Activated T-cell treated with anti-CD3 and anti-CD28 coated beads, Interleukin-2, amount 50 U/mL, for 48 hours (primary cell): ENCODE data around the gene TEX54.
"Not testable (repeated sequence)": the region's sequence is repeated elsewhere in the genome, so short reads cannot be mapped to it uniquely, and the experiment has no call there.

Experiments used
- DNase-seq, 2 experiments: peaks; one replicate each; pipeline ENCODE4 v3.0.0-alpha.2; 2020

Gene TEX54

GRCh38 chr11:62830904-62831519, 1.6 kb downstream of the TEX54 start:
- DNase-seq, result no peak

DNA sequence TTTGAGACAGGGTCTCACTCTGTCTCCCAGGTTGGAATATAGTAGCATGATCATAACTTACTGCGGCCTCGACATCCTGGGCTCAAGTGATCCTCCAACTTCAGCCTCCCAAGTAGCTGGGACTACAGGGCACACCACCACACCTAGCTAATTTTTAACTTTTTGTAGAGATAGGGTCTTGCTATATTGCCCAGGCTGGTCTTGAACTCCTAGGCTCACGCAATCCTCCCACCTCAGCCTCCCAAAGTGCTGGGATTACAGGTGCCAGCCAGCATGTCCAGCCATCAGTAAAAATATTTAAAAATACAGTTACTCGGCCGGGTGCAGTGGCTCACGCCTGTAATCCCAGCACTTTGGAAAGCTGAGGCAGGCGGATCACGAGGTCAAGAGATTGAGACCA, 4.5 kb downstream of the TEX54 start:
- not testable (repeated sequence) for DNase-seq

- DNase-seq, result no peak
These were observed 9.0 kb downstream of the TEX54 start for GRCh38 chr11:62823677-62824076.

DNA sequence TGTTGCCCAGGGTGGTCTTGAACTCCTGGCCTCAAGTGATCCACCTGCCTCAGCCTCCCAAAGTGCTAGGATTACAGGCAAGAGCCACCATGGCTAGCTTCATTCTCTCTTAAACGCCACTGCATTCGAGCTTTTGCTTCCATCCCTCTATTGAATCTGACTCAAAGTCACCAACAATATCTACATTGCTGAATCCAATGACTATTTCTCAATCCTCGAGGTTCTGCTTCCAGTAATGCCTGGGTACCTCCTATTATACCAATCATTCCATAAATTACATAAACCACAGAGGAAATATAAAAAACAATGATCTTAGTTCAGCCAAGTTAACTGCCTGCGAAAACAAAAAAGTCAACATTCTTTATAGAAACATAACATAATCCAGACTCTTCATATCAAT, 15.5 kb downstream of the TEX54 start:
- DNase-seq, result no peak

GRCh38 chr11:62816557-62816956, 16.1 kb downstream of the TEX54 start:
- no peak for DNase-seq

GRCh38 chr11:62811659-62812058, 21.0 kb downstream of the TEX54 start:
- no peak for DNase-seq

GRCh38 chr11:62810748-62811147, 21.9 kb downstream of the TEX54 start:
- DNase-seq, result no peak

DNA sequence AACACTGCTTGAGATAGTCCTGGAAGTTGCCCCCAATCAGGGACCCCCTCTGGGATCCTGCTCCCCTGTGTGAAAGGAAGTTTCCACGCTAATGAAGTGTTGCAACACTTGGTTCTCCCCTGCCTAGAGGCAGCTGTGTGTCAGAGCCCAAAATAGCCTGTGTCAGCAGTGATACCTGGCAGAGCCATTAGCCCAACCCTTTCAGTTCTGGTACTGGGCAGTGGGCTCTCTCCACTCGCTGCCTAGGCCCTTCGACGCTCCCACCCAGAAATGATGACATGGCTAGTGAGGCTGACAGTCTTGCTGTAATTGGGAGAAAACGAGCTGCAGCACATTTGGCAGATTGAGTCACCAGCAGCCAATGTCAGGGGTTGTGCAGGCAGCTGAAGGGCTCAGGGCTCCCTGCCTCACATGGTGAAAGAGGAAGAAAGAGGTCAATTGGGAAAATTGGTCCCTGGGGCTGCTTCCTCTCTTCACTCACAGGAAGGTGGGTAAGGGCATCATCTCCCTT, 26.0 kb downstream of the TEX54 start:
- no peak for DNase-seq

DNA sequence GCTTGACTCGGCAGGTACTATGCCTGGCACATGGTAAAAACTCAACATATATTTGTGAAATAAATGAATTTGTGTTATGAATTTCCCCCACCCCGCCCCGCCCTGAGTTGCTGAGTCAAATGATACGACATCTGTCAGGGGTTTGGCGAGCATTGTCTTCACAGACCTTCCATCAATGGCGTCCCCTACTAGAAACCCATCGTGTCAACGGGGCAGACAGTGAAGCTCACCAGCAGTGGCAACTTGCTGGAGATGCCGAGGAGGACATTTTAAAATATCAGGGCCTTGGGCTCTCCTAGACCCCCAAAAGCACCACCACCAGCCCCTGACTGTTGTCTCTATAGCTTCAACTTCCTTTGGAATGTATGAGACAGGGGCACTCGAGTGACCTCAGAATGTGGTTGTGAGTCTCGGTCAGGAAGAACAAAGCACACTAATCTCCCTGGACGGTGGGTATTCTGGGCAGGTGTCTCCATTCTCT, 26.6 kb downstream of the TEX54 start:
- peak; percentile 56 to 62 for DNase-seq

- DNase-seq, result peak; percentile 98
These were observed 27.4 kb downstream of the TEX54 start, which contains the start of gene NXF1 for GRCh38 chr11:62805076-62805892. Gene NXF1, minus strand, starts transcription at chr11:62805440. Its CDS starts 84 bp downstream, at chr11:62805356.

- DNase-seq, result peak in 1 of 2 experiments; percentile 67
These were observed 28.1 kb downstream of the TEX54 start for GRCh38 chr11:62804310-62805075.

DNA sequence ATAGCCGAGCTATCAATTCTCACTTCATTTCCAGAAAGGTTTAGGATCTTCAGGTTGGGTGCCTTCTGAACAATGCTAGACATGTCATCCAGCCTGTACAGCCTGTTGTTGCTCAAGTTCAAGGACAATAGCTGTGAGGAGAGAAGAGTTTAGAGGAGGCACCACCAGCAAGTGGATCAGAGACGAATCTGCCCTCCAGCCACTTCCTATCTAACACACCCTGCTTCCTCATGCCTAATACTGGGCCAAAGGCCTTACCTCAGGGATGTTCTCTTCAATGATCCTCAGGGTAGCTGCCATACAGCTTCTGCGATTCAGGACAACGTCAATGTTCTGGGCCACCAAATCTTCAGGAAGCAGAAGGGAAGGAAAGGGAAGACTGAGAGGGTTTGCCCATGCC, 31.6 kb downstream of the TEX54 start:
- DNase-seq, result no peak

DNA sequence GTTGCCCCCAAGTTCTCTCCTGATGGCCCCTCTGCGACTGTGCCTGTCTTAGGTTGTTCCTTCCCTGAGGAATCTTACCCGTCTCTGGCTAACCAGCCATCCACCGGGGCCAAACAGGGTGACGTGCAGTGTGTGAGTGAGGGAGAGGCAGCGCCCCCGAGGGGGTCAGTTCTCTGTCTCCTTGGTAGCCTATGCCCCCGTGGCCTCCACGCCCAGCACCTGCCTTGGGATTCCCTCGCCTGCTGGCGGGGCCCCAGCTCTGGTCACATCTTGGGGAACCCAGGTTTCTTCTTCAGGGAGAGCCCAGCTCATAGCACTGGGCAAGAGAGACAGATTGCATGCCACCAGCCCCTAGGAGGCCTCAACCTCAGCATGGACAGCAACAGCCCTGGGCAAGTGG, 33.2 kb downstream of the TEX54 start:
- DNase-seq, result no peak

DNA sequence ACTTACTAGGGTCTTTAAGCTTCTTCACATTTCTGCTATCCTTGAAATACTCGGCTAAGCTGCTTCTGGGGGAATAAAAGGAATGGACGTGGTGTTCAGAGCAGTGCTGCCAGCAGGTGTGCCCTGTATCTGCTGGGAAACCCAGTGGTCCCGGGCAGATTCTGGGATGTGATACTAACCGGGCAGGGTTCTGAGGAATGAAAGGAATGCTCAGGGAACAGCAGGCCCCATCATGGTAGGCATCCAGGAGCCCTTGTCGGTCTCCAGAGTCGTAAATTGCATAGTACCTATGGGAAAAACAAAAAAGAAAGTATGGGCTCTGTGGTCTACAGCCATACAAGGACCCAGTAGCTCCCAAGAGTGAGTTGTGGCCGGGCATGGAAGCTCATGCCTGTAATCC, 36.4 kb downstream of the TEX54 start:
- DNase-seq, result no peak

DNA sequence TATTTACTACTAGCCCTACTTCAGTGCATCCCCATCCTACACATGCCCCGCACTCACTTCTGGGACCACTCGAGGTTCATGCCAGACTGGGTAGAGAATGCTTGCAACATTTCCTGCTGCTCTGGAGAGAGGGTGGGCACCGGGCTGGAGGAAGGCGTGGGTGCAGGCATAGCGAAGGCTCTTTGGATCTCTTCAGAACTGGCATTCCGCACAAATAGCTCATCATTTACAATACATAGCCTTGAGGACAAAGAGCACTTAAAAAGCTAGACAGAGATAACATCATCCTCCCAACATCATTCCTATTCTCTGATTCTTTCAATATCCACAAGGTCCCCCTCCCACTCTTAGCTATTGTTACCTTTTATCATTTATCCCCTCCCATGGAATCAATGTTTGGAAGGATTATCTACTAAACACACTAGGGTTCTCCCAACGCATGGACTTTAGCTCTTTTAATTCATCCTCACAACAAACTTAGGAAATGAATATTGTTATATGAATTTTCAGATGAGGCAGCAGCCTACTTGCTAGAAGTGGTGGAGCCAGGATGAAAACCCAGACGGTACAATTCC, 38.4 kb downstream of the TEX54 start:
- DNase-seq, result no peak

DNA sequence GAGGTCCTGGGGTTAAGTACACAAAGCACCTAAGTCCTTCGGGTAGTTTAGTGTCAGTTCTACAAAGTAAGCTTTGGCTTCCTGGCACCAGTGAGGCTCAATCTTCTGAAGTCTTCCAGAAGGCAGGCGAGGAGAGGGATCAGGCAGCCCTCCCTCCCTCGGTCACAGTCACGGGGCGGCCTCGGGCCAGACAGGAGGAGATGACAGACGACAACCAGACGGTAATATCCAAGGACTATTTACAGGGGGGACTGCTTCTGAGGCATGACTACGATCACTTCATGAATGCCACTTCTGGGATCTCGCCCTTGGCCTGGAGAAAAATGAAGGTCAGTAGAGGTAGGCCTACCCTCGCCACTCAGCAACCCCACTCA, 40.5 kb downstream of the TEX54 start:
- peak; percentile 38 to 47 for DNase-seq

DNA sequence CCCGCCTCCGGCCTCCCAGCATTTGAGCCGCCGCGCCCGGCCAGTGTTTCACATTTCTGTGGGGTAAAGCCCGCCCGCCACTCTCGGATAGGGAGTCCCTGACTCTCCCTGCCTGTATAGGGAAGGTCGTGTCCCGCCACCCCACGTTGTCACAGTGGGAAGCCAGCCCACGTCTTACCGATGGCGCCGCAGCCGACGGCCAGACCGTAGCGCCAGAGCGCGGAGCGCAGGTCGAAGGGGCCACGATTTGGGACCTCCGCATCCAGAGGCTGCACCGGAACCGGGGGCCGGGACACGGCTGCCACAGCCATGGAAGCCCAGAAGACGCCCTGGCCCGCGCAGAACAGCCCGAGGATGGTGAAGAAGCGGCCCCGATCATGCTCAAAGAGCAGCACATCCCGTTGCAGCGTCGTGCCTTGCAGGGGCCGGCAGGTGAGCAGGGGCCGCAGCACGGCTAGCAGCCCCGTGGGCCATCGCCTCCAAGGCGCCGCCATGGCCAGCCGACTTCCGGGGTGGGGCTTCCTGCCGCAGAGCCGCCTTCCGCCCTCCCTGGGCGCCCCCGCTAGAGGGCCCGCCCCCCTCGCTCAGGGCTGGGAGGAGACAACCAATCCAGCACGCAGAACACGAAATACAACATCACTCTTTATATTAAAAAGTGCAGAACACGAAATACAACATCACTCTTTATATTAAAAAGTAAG, 41.0 kb downstream of the TEX54 start, which contains the start of gene TMEM223:
TMEM223 (minus strand) TSS at position 506 of the 701 bp plus-strand sequence; CDS start at position 494, 12 bp downstream.
- peak; percentile 94 for DNase-seq

- DNase-seq, result no peak
These were observed 43.1 kb downstream of the TEX54 start for GRCh38 chr11:62789576-62789975.

GRCh38 chr11:62788991-62789390, 43.6 kb downstream of the TEX54 start:
- peak in 1 of 2 experiments; percentile 29 for DNase-seq

DNA sequence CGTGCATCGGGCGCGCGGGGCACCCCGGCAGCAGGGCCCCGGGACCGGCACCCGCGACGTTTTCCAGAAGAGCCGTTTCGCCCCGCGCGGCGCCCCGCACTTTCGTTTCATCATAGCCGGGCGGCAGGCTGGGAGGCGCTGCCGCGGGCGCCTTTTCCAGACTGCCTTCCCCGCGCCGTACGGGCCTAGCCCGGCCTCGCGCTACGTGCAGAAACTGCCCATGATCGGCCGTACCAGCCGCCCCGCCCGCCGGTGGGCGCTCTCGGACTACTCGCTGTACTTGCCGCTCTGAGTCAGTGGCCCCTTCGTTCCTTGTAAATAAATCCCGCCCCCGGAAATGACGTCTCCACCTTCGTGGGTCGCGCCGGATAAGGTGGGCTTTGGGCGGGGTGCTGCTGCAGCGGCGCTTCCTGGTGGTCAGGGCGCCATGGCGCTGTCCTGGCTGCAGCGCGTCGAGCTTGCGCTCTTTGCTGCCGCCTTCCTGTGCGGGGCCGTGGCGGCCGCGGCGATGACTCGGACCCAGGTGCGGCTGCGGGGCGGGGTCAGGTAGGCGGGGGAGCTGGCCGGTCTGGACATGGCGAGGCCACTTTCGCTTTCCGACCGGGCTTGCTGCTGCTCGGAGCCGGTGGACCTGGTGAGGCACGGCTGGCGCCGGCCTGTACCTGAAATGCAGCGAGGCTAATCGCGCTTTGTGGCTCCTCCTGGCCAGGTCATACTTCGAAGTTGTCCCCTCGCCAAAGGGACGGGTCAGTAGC, 45.5 kb downstream of the TEX54 start, which contains the start of gene TMEM179B:
TMEM179B (plus strand) TSS at position 398 of the 755 bp plus-strand sequence; CDS start at position 428, 30 bp downstream.
- peak; percentile 98 to 99 for DNase-seq
